ENCODE data around the gene COMMD8. TPM values are rescaled to one million over a fixed set of nuclear protein-coding genes. Genes with fewer than 3 reads are reported as not detected.
"Not testable (repeated sequence)": the region's sequence is repeated elsewhere in the genome, so short reads cannot be mapped to it uniquely, and the experiment has no call there.

Gene COMMD8
- total RNA-seq, 1 donor from 2014 or later, result 14.5 TPM

DNA sequence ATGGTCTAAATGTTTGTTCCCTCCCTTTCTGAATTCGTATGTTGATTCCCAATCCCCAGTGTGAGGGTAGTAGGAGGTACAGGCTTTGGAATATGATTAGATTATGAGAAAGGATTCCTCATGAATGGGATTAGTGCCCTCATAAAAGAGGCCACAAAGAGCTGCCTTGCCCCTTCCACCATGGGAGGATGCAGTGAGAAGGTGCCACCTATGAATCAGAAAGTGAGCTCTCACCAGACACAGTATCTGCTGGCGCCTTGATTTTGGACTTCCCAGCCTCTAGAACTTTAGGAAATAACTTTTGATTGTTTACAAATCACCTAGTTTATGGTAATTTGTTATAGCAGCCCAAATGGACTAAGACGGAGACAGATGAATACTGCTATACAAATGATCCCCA is 25.2 kb upstream of the COMMD8 start:
- no peaks in the 10 kb centered on the region for H3K9me3 ChIP-seq
- DNase-seq, result no peak
- H3K27me3 ChIP-seq (ENCODE audit: low read depth), result no peaks in the 10 kb centered on the region
- no peak for ATAC-seq
- no peaks in the 10 kb centered on the region for H3K36me3 ChIP-seq
- TF ChIP-seq, protein P1, sequence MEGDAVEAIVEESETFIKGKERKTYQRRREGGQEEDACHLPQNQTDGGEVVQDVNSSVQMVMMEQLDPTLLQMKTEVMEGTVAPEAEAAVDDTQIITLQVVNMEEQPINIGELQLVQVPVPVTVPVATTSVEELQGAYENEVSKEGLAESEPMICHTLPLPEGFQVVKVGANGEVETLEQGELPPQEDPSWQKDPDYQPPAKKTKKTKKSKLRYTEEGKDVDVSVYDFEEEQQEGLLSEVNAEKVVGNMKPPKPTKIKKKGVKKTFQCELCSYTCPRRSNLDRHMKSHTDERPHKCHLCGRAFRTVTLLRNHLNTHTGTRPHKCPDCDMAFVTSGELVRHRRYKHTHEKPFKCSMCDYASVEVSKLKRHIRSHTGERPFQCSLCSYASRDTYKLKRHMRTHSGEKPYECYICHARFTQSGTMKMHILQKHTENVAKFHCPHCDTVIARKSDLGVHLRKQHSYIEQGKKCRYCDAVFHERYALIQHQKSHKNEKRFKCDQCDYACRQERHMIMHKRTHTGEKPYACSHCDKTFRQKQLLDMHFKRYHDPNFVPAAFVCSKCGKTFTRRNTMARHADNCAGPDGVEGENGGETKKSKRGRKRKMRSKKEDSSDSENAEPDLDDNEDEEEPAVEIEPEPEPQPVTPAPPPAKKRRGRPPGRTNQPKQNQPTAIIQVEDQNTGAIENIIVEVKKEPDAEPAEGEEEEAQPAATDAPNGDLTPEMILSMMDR (IDR thresholded peaks at IDR 0.05), result no peak
- H3K4me1 ChIP-seq, result peaks cover 13% of the 10 kb centered on the region
- no peak overlapping the region for H3K4me3 ChIP-seq
- H3K27ac ChIP-seq, result no peak overlapping the region
- intact Hi-C loops (cut with DNase I), result no loop called here

DNA sequence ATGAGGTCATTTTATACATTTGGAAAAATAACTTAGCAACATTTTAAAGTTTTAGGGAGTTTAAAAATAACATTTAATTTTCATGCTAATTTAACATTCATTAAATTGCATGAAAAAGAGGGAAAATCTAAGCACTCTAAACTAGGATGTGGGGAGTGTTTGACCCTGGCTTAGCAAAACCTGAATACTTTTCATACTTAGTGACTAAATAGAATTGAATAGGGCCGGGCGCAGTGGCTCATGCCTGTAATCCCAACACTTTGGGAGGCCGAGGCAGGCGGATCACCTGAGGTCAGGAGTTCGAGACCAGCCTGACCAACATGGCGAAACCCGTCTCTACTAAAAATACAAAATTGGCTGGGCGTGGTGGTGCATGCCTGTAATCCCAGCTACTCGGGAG is 23.2 kb upstream of the COMMD8 start:
- not testable (repeated sequence) for H3K27ac ChIP-seq

DNA sequence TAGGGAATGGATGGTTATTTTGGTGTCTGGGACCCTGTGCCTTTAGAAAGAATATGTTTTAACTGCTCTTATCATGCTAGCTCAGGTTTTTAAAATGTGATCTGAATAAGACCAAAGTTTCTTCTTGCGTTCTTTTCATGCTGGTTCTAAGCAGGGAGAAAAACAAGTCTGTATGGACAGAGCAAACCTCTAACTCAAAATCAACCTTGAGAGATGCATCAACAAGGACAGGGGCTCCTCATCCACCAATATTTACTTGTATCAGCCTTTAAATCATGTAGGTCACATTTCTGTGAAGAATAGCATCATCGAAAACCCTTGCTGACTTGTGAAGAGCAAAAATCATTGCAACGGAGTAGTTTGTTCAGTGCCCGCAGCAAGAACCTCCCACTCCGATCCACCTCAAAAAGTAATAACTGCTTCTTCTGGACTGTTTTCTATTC is 22.8 kb upstream of the COMMD8 start:
- TF ChIP-seq, protein P1 (IDR thresholded peaks at IDR 0.05), result no peak
- H3K27ac ChIP-seq, result peak overlapping the region; percentile 89
- no peak for DNase-seq
- no peaks in the 10 kb centered on the region for H3K27me3 ChIP-seq (ENCODE audit: low read depth)
- intact Hi-C loops (cut with DNase I), result no loop called here
- ATAC-seq, result no peak
- peaks cover 13% of the 10 kb centered on the region for H3K4me1 ChIP-seq
- no peaks in the 10 kb centered on the region for H3K9me3 ChIP-seq
- H3K36me3 ChIP-seq, result no peaks in the 10 kb centered on the region
- peak overlapping the region; percentile 67 for H3K4me3 ChIP-seq

More for the DNA sequence above, 23.2 kb upstream of the COMMD8 start:
- intact Hi-C loops (cut with DNase I); DNase-seq; H3K27me3 ChIP-seq (ENCODE audit: low read depth); ATAC-seq; H3K36me3 ChIP-seq; H3K9me3 ChIP-seq: not testable (repeated sequence)
- peak overlapping the region; percentile 67 for H3K4me3 ChIP-seq
- H3K4me1 ChIP-seq, result peaks cover 13% of the 10 kb centered on the region

DNA sequence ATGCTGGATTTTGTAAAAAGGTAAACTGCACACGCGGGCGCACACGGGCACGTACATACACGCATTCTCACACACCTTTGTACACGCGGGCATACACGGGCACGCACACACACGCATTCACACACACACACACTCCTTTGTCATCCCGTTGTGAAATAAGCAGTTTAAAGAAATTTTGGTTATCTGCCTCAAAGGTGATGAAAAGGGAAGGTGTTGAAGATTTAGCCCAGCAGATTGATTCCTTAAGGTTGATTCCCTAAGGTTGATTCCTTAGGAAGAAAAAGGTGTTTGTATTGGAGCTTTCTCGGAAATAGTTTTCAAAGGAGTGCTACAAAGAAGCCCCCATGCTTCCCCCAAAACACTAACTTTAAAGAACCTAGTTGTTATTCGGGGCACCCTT is 22.3 kb upstream of the COMMD8 start:
- TF ChIP-seq, protein P1 (IDR thresholded peaks at IDR 0.05), result no peak
- Histone ChIP-seq H3K4me3 (peak overlapping the region; percentile 67), H3K36me3 (no peaks in the 10 kb centered on the region), H3K4me1 (peaks cover 13% of the 10 kb centered on the region), H3K27ac (peak overlapping the region; percentile 89), H3K9me3 (no peaks in the 10 kb centered on the region), H3K27me3 (ENCODE audit: low read depth) (no peaks in the 10 kb centered on the region)
- intact Hi-C loops (cut with DNase I), result no loop called here
- DNase-seq (no peak), ATAC-seq (peak in 1 of 2 donors; percentile 15)

DNA sequence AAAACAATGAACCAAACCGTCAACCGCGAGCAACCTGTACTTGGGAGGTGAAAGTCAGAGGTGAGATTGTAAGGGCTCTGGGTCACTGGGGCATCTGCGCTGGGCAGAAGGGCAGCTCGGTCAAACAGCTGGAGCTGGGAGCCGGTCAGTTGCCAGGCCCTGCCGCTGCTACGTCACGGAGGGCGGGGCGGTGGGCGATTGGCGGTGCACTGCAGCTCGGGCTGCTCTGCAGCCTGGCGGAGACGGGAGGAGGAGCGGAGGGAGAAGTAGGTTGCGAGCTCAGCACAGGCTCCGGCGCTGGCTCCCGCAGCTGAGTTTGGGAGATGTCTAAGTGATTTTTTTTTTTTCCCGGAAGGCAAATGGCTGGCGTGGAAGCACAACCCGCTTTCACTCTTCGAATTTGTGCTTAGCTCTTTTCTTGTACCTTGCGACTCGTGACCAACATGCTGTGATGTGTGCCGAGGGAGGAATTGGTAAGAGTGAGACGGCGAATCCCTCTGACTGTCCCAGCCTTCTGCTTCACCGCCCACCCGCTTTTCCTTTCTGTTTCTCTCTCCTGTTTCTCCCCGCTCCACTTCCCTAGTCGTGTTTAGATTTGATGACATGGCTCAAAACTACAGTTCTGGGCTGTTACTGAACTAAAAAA is 21.7 kb upstream of the COMMD8 start, which contains the start of gene ATP10D:
Gene ATP10D, plus strand, starts transcription at position 229 of the 646 bp plus-strand sequence. CDS start 27,266 bp downstream, outside the sequence.
- Histone ChIP-seq H3K27me3 (ENCODE audit: low read depth) (no peaks in the 10 kb centered on the region), H3K36me3 (no peaks in the 10 kb centered on the region), H3K9me3 (no peaks in the 10 kb centered on the region), H3K4me1 (peaks cover 13% of the 10 kb centered on the region), H3K27ac (peak within 1 kb of the TSS; percentile 89), H3K4me3 (peak within 1 kb of the TSS; percentile 67)
- DNase-seq, result peak; percentile 98
- intact Hi-C loops (cut with DNase I), result no loop called here
- TF ChIP-seq, protein P1 (IDR thresholded peaks at IDR 0.05), result peak; percentile 22
- peak; percentile 100 for ATAC-seq

DNA sequence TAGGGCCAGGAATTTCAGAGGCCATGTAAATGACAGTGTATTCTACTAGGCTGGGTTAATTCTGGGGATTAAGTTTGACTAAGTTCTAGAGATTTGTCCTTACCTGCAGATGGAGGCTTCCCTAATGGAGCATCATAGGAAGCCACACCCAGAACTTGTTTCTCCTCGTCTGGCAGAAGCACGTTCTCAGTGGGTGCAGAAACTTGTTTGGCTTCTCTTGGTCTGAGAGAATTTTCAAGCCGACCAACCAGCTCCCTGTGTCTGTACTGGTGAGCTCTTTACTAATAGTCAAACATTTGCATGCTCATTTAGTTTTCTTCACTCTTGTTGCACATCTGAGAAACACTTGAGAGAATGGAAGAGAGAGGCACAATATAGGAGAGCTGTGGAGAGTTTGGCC is 20.7 kb upstream of the COMMD8 start:
- Histone ChIP-seq H3K36me3 (no peaks in the 10 kb centered on the region), H3K4me3 (no peak overlapping the region), H3K4me1 (peaks cover 13% of the 10 kb centered on the region), H3K27ac (no peak overlapping the region), H3K9me3 (no peaks in the 10 kb centered on the region), H3K27me3 (ENCODE audit: low read depth) (no peaks in the 10 kb centered on the region)
- TF ChIP-seq, protein P1 (IDR thresholded peaks at IDR 0.05), result no peak
- DNase-seq (no peak), ATAC-seq (no peak)
- intact Hi-C loops (cut with DNase I), result no loop called here

Measured in lower lobe of right lung (tissue), 2 donors.